Hematopoietic multipotent progenitor cell treated with erythropoietin and hydrocortisone succinate and interleukin-3 and kit ligand, for 8 days (in vitro differentiated cells): Measurements from ENCODE around the gene ZNF397.

Experiments
- DNase-seq: peaks from one replicate; pipeline ENCODE4 v3.0.0-alpha.2; 2015

Gene ZNF397

GRCh38 chr18:35303610-35304009, 62.8 kb downstream of the ZNF397 start:
- no peak for DNase-seq

DNA sequence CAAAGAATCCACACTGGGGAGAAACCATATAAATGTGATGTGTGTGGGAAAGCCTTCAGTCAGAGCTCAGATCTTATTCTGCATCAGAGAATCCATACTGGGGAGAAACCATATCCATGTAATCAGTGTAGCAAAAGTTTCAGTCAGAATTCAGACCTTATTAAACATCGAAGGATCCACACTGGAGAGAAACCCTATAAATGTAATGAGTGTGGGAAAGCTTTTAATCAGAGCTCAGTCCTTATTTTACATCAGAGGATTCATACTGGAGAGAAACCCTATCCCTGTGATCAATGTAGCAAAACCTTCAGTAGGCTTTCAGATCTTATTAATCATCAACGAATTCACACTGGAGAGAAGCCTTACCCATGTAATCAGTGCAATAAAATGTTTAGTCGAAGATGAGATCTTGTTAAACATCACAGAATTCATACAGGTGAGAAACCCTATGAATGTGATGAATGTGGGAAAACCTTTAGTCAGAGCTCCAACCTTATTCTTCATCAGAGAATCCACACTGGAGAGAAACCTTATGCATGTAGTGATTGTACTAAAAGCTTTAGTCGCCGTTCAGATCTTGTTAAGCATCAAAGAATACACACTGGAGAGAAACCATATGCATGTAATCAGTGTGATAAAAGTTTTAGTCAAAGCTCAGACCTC, 65.9 kb downstream of the ZNF397 start:
- no peak for DNase-seq
